ENCODE data around the gene ACCS.

ACCS gene

DNA sequence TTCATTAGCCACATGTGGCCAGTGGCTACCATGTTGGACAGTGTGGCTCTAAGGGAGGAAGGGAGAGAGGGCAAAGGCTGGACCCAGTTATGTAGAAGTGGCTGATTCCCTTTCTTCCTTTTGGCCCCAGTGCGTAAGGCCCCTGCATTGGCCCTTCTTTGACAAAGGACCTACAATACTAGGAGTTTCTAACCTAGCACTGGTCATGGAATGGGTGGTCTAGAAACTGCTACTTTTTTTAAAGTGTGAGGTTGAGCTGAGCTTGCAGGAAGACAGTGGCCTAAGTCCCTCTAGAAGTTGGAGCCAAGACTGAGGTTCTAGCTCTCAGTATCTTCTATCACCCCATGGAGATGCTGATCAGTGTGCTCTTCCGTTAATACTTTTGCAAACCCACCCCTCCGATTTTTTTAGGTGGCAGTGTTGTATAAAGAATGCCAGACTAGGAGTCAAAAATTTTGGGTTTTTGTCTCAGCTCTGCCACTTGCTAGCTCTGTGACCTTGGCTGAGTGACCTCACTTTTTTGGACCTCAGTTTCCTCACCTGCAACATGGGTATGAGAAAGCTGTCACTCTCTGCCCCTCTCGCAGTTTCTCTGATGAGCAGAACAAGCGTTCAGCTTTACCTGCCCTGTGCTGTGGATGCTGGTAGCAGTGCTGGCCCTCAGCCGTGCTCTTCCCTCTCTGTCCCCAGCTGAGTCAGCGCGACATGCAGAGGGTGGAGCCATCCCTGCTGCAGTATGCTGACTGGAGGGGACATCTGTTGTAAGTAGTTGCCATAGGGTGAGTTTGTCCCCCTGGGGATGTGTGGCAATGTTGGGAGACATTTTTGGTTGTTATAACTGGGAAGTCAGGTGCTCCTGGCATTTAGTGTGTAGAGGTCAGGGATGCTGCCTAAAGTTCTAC, 6.9 kb downstream of the ACCS start:
- no peak for DNase-seq (ENCODE audit: low read depth)
- TF ChIP-seq CTCF (IDR thresholded peaks at IDR 0.05; ENCODE audit: control insufficient read depth, extremely low read depth, insufficient read depth), result no peak
- no peak overlapping the region for H3K4me3 ChIP-seq (ENCODE audit: low read depth, low read length)

DNA sequence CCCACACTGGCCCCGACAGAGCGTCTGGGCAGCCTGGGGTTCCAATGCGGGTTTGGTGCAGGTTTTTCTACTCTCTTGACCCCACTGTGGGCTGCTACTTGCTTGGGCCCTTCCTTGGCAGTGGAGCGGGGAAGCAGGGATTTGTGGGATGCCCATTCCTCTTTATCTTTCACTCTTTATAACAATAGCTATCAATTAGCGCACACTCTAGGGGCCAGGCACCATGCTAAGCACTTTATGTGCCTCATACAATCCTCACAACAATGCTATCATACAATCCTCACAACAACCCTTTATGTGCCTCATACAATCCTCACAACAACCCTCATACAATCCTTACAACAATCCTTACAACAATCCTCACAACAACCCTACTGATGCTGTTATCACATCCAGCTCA, 12.7 kb downstream of the ACCS start:
- DNase-seq (ENCODE audit: low read depth), result no peak
- no peak overlapping the region for H3K4me3 ChIP-seq (ENCODE audit: low read depth, low read length)
- no peak for TF ChIP-seq CTCF (IDR thresholded peaks at IDR 0.05; ENCODE audit: control insufficient read depth, extremely low read depth, insufficient read depth)

DNA sequence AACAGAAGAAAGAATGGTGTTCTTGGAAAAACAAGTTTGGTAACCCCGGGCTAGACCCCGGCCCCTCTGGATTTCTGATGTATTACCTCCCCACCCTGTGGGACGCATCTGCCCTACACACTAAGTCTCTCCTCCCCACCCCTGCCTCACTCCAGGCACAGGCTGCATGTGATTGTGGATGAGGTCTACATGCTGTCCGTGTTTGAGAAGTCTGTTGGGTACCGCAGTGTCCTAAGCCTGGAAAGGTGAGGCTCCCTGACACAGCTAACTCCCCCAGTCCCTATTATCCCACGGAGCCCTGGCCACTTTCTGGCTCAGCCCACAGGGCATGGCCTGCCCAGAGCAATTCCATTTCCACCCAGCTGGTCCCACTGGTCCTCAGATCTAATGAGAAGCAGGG, 13.3 kb downstream of the ACCS start:
- no peak for TF ChIP-seq CTCF (IDR thresholded peaks at IDR 0.05; ENCODE audit: control insufficient read depth, extremely low read depth, insufficient read depth)
- no peak for DNase-seq (ENCODE audit: low read depth)
- no peak overlapping the region for H3K4me3 ChIP-seq (ENCODE audit: low read depth, low read length)

DNA sequence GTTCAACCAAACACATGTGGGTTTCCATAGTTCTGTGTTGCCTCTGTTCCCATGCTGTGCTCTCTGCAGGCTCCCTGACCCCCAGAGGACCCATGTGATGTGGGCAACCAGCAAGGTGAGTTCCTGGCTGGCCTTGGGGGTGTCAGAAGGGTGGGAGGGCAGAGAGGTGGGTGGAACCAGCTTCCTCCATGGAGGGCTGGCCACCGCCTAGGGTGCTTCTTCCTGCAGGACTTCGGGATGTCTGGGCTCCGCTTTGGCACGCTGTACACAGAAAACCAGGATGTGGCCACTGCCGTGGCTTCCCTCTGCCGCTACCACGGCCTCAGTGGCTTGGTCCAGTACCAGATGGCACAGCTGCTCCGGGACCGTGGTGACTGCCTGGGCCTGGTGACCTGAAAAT, 14.9 kb downstream of the ACCS start:
- H3K4me3 ChIP-seq (ENCODE audit: low read depth, low read length), result no peak overlapping the region
- no peak for TF ChIP-seq CTCF (IDR thresholded peaks at IDR 0.05; ENCODE audit: control insufficient read depth, extremely low read depth, insufficient read depth)
- DNase-seq (ENCODE audit: low read depth), result no peak

- TF ChIP-seq CTCF (IDR thresholded peaks at IDR 0.05; ENCODE audit: control insufficient read depth, extremely low read depth, insufficient read depth), result no peak
- no peak overlapping the region for H3K4me3 ChIP-seq (ENCODE audit: low read depth, low read length)
- no peak for DNase-seq (ENCODE audit: low read depth)
Measured at GRCh38 chr11:44082645-44083044, 16.6 kb downstream of the ACCS start.

DNA sequence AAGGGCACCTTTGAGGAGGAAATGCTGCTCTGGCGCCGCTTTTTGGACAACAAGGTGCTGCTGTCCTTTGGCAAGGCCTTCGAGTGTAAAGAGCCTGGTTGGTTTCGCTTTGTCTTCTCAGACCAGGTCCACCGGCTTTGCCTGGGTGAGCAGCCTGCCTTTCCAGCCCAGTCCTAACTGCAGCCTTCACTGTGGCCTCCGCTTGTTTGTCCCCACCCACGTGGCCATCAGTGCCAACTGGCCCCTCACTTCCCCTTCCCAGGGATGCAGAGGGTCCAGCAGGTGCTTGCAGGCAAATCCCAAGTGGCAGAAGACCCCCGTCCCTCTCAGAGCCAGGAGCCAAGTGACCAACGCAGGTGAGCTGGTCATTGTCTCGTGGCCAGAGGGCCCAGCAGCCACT, 17.4 kb downstream of the ACCS start:
- no peak for TF ChIP-seq CTCF (IDR thresholded peaks at IDR 0.05; ENCODE audit: control insufficient read depth, extremely low read depth, insufficient read depth)
- DNase-seq (ENCODE audit: low read depth), result no peak
- no peak overlapping the region for H3K4me3 ChIP-seq (ENCODE audit: low read depth, low read length)

- H3K4me3 ChIP-seq (ENCODE audit: low read depth, low read length), result no peak overlapping the region
- no peak for DNase-seq (ENCODE audit: low read depth)
- TF ChIP-seq CTCF (IDR thresholded peaks at IDR 0.05; ENCODE audit: control insufficient read depth, extremely low read depth, insufficient read depth), result no peak
Measured at GRCh38 chr11:44083906-44084305, 17.8 kb downstream of the ACCS start.
